ENCODE data around the gene VEPH1.

VEPH1 gene

DNA sequence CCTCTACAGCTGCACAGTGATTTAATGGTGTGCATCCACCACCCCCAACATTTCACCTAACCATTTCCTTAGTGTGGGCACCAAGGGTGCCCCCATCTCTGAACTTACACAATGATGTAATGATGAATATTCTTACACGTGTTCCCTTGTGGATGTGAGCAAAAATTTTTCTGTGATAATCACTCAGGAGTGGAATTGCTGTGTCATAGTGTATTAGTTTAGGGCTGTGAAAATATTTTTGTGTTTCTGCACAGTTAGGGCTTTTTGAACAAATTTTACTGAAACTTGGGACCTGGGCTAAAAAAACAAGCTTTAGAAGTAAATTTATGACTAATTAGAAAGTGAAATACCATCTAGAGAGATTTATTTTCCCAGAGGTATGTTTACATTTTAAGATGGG lies 208.7 kb downstream of the VEPH1 start:
- DNase-seq = no peak

DNA sequence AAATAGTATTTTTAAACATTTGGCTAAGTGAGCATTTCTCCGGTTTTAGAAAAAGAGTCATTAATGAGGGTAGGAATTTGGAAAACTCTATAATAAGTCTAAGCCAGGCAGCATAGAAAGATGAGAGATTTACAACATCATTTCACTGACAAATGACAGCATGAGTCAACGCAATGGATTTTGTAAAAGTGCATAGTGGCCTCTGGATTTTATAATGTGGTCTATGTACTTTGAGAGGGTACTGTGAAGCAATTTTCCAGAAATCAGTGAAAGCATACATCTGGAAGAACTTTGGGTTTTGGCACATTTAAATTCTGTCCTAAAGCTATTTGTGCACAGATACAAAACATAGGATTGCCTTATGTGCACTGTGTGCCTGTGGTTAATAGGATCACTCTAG lies 212.4 kb downstream of the VEPH1 start:
- no peak for DNase-seq

GRCh38 chr3:157285966-157286365 lies 217.2 kb downstream of the VEPH1 start:
- DNase-seq = no peak

- DNase-seq = no peak
Observed at GRCh38 chr3:157285141-157285540, 218.1 kb downstream of the VEPH1 start.

- no peak for DNase-seq
Observed at GRCh38 chr3:157284688-157285087, 218.5 kb downstream of the VEPH1 start.

GRCh38 chr3:157282261-157283191 lies 220.7 kb downstream of the VEPH1 start:
- DNase-seq = no peak

- DNase-seq = no peak
Observed at GRCh38 chr3:157280786-157281185, 222.4 kb downstream of the VEPH1 start.

- no peak for DNase-seq
Observed at GRCh38 chr3:157280354-157280753, 222.9 kb downstream of the VEPH1 start.

- DNase-seq = no peak
Observed at GRCh38 chr3:157279237-157279636, 224.0 kb downstream of the VEPH1 start.

DNA sequence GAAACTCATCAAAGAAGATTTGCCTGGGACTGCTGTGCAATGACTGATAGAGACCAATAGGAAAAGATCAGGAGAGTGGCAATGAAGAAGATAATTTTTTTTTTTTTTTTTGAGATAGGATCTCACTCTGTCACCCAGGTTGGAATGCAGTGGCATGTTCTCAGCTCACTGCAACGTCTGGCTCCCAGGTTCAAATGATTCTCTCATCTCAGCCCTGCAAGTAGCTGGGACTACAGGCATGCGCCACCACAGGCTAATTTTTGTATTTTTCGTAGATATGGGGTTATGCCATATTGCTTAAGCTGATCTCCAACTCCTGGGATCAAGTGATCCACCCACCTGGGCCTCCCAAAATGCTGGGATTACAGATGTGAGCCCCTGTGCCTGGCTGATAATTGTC lies 226.4 kb downstream of the VEPH1 start:
- no peak for DNase-seq

DNA sequence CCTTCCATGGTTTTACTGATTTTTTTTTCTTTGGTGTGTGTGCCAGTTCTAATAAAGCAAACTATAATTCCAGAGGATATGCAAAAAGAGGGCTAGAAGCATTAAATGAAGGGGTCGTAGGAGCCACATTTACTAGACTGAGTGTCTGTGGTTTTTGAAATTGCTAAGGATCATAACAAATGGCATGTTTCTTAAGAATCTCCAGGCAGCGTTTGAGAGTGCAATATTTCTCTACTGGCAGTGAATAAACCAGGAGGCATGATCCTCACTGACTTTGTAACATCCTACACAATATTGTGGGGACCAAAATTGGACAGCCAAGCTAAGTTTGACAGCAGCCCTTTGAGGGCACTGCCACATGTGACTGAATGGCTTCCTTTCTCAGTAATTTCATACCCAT lies 227.4 kb downstream of the VEPH1 start:
- DNase-seq = no peak

GRCh38 chr3:157274644-157275137 lies 228.5 kb downstream of the VEPH1 start:
- DNase-seq = no peak

DNA sequence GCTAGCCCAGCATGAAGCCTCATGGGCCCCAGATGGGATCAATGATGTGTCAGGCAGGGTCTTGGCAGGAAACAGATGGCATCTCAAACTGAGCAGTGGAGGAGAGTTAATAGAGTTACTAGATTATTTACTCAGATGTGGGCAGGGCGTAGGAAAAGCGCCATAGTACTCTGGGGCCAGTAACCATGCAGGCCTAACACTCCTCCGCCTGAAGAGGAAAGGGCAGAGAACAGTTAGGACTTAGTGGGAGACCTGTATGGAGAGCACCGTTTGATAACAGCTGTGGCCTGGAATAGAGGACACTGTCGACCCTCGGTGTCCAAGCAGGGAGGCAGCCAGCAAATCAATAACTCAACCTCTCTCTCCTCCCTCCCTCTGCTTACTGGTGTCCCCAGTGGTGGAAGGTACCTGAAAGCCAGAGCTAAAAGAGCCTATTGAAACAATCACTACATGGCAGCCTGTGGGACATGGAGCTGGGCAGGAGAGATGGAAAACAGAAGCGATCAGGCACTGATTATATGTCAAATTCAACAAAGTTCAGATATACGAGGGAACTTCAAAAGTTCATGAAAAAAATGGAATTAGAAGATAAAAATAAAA lies 231.8 kb downstream of the VEPH1 start:
- no peak for DNase-seq

GRCh38 chr3:157268026-157268425 lies 235.2 kb downstream of the VEPH1 start:
- DNase-seq = no peak

- DNase-seq = no peak
Observed at GRCh38 chr3:157265931-157266330, 237.3 kb downstream of the VEPH1 start.

- DNase-seq = no peak
Observed at GRCh38 chr3:157263027-157263426, 240.2 kb downstream of the VEPH1 start.

DNA sequence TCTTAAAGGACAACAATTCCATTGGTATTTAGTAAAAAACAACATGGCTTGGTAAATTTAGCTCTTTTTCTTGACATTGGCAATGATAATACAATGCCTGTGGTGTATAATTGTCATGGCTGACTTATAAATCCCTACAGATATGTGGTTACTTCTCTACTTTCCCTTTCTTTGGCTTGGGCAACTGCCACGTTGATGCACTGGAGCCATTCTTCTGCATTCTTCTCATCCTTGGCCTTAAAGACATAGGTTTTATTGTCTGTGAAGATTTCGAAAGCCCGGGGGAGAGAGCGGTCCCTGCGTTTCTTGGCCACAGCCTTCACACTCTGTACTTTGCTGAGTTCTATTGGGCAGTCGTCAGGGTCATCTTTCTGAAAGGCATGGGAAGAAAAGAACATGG lies 242.2 kb downstream of the VEPH1 start:
- no peak for DNase-seq

- DNase-seq = no peak
Observed at GRCh38 chr3:157259825-157260224, 243.4 kb downstream of the VEPH1 start.

DNA sequence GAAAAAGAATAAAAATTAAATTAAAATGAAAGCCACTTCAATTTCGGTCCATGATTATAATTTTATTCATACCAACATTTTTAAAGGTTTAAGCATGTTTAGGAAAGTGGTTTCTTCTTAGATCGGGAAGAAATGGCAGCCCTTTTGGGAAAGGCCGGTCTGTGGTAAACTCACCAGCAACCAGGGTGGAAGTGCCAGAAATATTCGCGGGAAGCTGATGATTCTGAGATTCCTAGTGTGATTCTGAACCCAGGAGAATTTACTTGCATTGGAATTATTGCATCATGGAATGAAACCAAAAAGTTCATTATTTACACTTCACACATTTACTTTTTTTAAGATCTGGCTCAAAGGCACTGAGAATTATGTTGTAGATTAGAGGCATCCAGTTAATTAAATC lies 246.1 kb downstream of the VEPH1 start:
- no peak for DNase-seq

- no peak for DNase-seq
Observed at GRCh38 chr3:157255797-157256196, 247.4 kb downstream of the VEPH1 start.

DNA sequence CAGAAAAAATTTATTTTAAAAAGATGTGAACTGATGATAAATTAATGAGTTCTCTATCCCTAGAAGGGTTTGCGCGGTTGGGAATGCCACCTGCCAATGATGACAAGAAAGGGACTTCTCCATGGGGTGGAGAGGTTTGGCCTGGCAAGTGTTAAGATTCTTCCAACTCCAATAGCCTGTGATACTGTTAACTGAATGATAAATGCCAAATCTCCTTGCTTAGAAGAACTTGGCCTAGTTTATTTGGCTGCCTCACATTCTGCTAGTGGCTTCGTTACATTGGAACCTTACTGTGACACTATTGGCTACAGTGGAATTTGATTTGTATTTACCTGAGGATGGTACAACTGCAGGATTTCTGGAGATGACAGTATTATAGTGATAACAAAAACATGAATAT lies 251.5 kb downstream of the VEPH1 start:
- no peak for DNase-seq

GRCh38 chr3:157249606-157250005 lies 253.6 kb downstream of the VEPH1 start:
- no peak for DNase-seq

DNA sequence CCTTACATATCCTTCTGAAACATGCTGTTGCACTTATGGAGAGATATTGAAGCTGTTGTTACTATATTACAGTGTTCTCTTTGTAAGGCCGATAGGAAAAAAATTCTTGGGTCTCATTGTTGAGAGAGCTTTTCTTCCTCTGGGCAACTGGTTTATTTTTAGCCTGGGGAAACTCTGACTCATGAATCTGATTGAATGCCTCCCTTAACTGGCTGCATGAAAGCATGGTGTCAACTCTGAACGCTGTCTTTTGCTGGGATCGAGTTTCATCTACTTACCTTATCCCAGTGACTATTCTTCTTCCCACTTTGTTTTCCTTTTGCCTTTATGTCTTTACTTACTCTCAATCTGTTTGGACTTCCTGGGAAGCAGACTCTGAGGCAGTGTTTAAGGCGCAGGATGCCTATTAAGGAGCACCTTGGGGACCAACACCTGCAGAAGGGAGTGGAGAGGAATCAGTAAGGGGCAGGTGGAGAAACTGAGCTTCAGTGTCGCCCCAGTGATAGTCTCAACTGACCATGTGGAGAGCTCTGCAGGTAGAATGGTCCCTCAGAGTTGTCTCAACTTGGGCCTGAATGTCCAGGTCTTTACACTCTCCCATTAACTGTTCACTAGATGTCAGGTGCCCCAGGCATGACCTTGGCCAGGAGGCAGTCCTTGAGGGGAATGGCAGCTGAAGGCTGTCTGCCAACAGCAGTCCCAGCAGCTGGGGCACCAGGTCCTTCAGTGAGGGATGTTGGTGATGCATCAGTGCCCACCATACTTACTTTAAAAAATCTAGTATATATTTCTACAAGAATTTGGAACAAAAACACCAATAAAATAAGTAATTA lies 254.4 kb downstream of the VEPH1 start:
- DNase-seq = no peak

Measured in 8988T (cell line).